ENCODE data around the gene C2orf80. TPM values are rescaled to one million over a fixed set of nuclear protein-coding genes. Genes with fewer than 3 reads are reported as not detected.
"Not testable (repeated sequence)": the region's sequence is repeated elsewhere in the genome, so short reads cannot be mapped to it uniquely, and the experiment has no call there.

The C2orf80 gene
- total and polyA plus RNA-seq, 8 donors: not detected

- H3K4me1 ChIP-seq: peaks cover 0 to 6% (median 4%) of the 10 kb centered on the region in 3 donors
- H3K9me3 ChIP-seq: no peaks in the 10 kb centered on the region
- FAIRE-seq (no peak), DNase-seq (no peak), ATAC-seq (no peak)
- intact Hi-C loops (cut with DNase I): no loop called here
- no peaks in the 10 kb centered on the region for H3K36me3 ChIP-seq
- 94 to 95% methylated on average over 12 of the region's 12 CpGs for WGBS, 2 donors
- no peak overlapping the region for H3K4me3 ChIP-seq
- TF ChIP-seq, protein P1, sequence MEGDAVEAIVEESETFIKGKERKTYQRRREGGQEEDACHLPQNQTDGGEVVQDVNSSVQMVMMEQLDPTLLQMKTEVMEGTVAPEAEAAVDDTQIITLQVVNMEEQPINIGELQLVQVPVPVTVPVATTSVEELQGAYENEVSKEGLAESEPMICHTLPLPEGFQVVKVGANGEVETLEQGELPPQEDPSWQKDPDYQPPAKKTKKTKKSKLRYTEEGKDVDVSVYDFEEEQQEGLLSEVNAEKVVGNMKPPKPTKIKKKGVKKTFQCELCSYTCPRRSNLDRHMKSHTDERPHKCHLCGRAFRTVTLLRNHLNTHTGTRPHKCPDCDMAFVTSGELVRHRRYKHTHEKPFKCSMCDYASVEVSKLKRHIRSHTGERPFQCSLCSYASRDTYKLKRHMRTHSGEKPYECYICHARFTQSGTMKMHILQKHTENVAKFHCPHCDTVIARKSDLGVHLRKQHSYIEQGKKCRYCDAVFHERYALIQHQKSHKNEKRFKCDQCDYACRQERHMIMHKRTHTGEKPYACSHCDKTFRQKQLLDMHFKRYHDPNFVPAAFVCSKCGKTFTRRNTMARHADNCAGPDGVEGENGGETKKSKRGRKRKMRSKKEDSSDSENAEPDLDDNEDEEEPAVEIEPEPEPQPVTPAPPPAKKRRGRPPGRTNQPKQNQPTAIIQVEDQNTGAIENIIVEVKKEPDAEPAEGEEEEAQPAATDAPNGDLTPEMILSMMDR (IDR thresholded peaks at IDR 0.05): no peak
- H3K27me3 ChIP-seq: no peaks in the 10 kb centered on the region
- H3K27ac ChIP-seq: no peak overlapping the region
Measured at GRCh38 chr2:208128136-208128535, 61.7 kb downstream of the C2orf80 start.

DNA sequence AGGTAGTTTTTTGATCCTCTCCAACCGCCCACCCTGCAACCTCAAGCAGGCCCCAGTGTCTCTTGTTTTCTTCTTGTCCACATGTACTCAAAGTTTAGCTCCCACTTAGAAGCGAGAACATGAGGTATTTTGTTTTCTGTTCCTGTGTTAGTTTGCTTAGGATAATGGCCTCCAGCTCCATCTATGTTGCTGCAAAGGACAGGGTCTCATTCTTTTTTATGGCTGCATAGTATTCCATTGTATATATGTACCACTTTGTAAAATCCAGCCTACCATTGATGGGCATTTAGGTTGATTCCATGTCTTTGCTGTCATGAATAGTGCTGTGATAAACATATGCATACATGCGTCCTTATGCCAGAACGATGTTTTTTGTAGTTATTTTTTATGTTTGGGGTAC is 62.7 kb downstream of the C2orf80 start:
- intact Hi-C loops (cut with DNase I): no loop called here
- Histone ChIP-seq H3K4me1 (peaks cover 0 to 6% (median 4%) of the 10 kb centered on the region in 3 donors), H3K27me3 (no peaks in the 10 kb centered on the region), H3K4me3 (no peak overlapping the region), H3K27ac (no peak overlapping the region), H3K9me3 (no peaks in the 10 kb centered on the region), H3K36me3 (no peaks in the 10 kb centered on the region)
- TF ChIP-seq, protein P1 (IDR thresholded peaks at IDR 0.05): no peak
- DNase-seq: no peak
- no peak for ATAC-seq
- no peak for FAIRE-seq
- 88 to 91% methylated on average over 4 of the region's 4 CpGs for WGBS, 2 donors

GRCh38 chr2:208125251-208125650 is 64.6 kb downstream of the C2orf80 start:
- DNase-seq (no peak), FAIRE-seq (no peak), ATAC-seq (no peak)
- Histone ChIP-seq H3K4me3 (no peak overlapping the region), H3K27me3 (no peaks in the 10 kb centered on the region), H3K9me3 (no peaks in the 10 kb centered on the region), H3K27ac (no peak overlapping the region), H3K4me1 (peaks cover 0 to 6% (median 3%) of the 10 kb centered on the region in 3 donors), H3K36me3 (no peaks in the 10 kb centered on the region)
- TF ChIP-seq, protein P1 (IDR thresholded peaks at IDR 0.05): no peak
- intact Hi-C loops (cut with DNase I): no loop called here
- 77 to 78% methylated on average over 4 of the region's 4 CpGs for WGBS, 2 donors

- H3K27ac ChIP-seq; H3K9me3 ChIP-seq; H3K27me3 ChIP-seq; H3K4me3 ChIP-seq; FAIRE-seq; intact Hi-C loops (cut with DNase I); H3K36me3 ChIP-seq; H3K4me1 ChIP-seq; ATAC-seq: not testable (repeated sequence)
- 26% methylated on average over 40 to 46 of the region's 46 CpGs for WGBS, 2 donors
- peak in 1 of 6 donors; percentile 56 for DNase-seq
Measured at GRCh38 chr2:208124013-208124715, 65.7 kb downstream of the C2orf80 start, which contains the start of gene CRYGD. TSS of gene CRYGD (minus strand) at chr2:208124524. CDS start at chr2:208124473, 51 bp downstream.

- H3K27me3 ChIP-seq: no peaks in the 10 kb centered on the region
- ATAC-seq (no peak), FAIRE-seq (peak; percentile 99), DNase-seq (no peak)
- H3K9me3 ChIP-seq: no peaks in the 10 kb centered on the region
- H3K4me3 ChIP-seq: no peak overlapping the region
- no peaks in the 10 kb centered on the region for H3K4me1 ChIP-seq
- H3K27ac ChIP-seq: no peak overlapping the region
- intact Hi-C loops (cut with DNase I): no loop called here
- H3K36me3 ChIP-seq: no peaks in the 10 kb centered on the region
- TF ChIP-seq, protein P1 (IDR thresholded peaks at IDR 0.05): no peak
- 86 to 90% methylated on average over 1 of the region's 1 CpG for WGBS, 2 donors
Measured at GRCh38 chr2:208122248-208122647, 67.6 kb downstream of the C2orf80 start.

All from pancreas (tissue), 10 donors.